GM19239 (cell line): Measurements from ENCODE around the gene UMODL1.
"Not testable (repeated sequence)": the region's sequence is repeated elsewhere in the genome, so short reads cannot be mapped to it uniquely, and the experiment has no call there.

ENCODE experiments used
- DNase-seq: peaks from one replicate; pipeline ENCODE4 v3.0.0; 2011; ENCODE audit warnings: low spot score; ENCODE audit not compliant: insufficient read length
- FAIRE-seq: peaks from 2 replicates; lab custom pipeline; 2011; peaks lifted over from hg19 to GRCh38; lab: Jason Lieb, UNC

The UMODL1 gene

GRCh38 chr21:42078247-42079007 is 7.3 kb downstream of the UMODL1 start:
- not testable (repeated sequence) for DNase-seq
- peak; percentile 31 for FAIRE-seq

GRCh38 chr21:42079008-42079938 is 8.2 kb downstream of the UMODL1 start:
- DNase-seq: no peak
- no peak for FAIRE-seq

- FAIRE-seq (no peak), DNase-seq (no peak)
These were observed 9.0 kb downstream of the UMODL1 start for GRCh38 chr21:42079939-42080787.

GRCh38 chr21:42080788-42081083 is 9.6 kb downstream of the UMODL1 start:
- FAIRE-seq (peak; percentile 42), DNase-seq (no peak)

GRCh38 chr21:42081138-42081537 is 10.0 kb downstream of the UMODL1 start:
- no peak for DNase-seq

GRCh38 chr21:42081931-42082381 is 10.8 kb downstream of the UMODL1 start:
- FAIRE-seq (no peak), DNase-seq (no peak)

More at GRCh38 chr21:42081138-42081537, 10.0 kb downstream of the UMODL1 start:
- FAIRE-seq: no peak

GRCh38 chr21:42082501-42083360 is 11.6 kb downstream of the UMODL1 start:
- DNase-seq: no peak
- no peak for FAIRE-seq

GRCh38 chr21:42083361-42083690 is 12.2 kb downstream of the UMODL1 start:
- no peak for DNase-seq
- no peak for FAIRE-seq

- FAIRE-seq (no peak), DNase-seq (no peak)
These were observed 13.0 kb downstream of the UMODL1 start for GRCh38 chr21:42084079-42084478.

GRCh38 chr21:42085246-42086077 is 14.3 kb downstream of the UMODL1 start:
- DNase-seq: no peak
- no peak for FAIRE-seq

- no peak for DNase-seq
These were observed 15.9 kb downstream of the UMODL1 start for GRCh38 chr21:42086969-42087368.

GRCh38 chr21:42088148-42088547 is 17.0 kb downstream of the UMODL1 start:
- FAIRE-seq (no peak), DNase-seq (no peak)

More at GRCh38 chr21:42086969-42087368, 15.9 kb downstream of the UMODL1 start:
- FAIRE-seq: peak; percentile 31

GRCh38 chr21:42088658-42089057 is 17.5 kb downstream of the UMODL1 start:
- no peak for FAIRE-seq
- DNase-seq: no peak

- peak; percentile 56 for FAIRE-seq
- no peak for DNase-seq
These were observed 18.0 kb downstream of the UMODL1 start for GRCh38 chr21:42089093-42089631.

- no peak for DNase-seq
- no peak for FAIRE-seq
These were observed 18.7 kb downstream of the UMODL1 start for GRCh38 chr21:42089665-42090310.

- DNase-seq (no peak), FAIRE-seq (no peak)
These were observed 20.9 kb downstream of the UMODL1 start for GRCh38 chr21:42091899-42092508.

GRCh38 chr21:42092771-42093170 is 21.7 kb downstream of the UMODL1 start:
- FAIRE-seq (no peak), DNase-seq (no peak)
